ENCODE results near the gene HTR1D.
"Not testable (repeated sequence)": the region's sequence is repeated elsewhere in the genome, so short reads cannot be mapped to it uniquely, and the experiment has no call there.

HTR1D gene

DNA sequence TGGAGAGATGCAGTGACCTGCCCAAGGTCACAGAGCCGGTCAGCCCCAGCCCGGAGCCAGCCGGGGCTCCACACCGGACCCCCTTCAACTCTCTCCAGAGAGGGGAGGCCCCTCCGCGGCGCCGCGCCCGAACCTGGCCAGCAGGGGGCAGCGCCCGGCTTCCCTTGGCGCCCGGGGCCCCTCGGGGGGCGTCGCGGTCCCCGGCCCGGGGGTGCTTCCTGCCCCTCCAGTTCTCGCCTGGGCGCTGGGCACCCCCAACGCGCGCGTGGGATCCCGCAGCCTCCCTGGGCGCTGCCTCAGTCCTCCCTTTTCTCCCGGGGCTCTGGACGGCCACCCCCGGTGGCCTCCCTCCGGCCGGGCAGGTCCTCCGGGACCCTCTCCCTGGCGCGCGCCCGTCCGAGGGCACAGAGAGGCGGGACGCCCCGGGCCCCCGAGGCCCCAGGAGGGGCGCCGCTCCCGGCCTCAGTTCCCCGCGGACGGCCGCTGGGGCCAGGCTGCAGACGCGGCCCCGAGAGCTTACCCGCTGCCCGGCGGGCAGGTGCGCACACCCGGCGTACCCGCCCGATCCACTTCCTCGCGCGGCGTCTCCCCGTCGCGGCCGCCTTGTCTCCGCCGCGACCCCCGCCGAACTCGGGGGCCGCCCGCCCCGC lies 406 bp downstream of the HTR1D start:
- DNase-seq: peak; percentile 5

DNA sequence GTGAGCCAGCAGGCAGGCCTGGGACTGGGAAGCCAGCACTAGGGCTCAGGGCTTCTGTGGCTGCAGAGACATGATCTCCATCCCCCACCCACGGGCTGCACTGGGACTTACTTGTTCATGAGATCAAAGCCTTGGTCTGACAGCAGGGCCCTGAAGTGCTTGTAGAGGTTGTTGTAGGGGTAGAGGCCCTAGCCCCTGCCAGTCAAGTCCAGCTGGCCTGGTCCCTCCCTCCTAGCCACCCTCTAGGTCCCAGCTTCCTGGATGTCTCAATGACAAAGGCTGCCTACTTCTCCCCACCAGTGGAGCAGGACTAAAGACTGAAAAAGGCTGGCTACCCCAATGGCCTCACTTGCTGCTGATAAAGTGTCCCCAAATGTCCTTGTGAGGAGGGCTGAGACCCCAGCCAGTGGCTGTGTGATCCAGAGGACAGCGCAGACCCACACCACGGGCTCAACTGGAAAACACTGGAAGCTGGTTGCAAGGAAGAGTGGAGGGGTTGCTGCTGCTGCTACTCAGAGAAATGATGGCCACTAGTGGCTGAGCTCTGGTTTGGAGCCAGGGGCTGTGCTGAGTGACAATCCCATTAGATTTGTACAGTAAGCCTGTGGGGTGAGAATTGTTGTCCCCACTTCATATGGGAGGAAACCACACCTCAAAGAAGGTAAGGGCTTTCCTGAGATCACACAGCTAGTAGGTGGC lies 1.4 kb downstream of the HTR1D start:
- DNase-seq: no peak

DNA sequence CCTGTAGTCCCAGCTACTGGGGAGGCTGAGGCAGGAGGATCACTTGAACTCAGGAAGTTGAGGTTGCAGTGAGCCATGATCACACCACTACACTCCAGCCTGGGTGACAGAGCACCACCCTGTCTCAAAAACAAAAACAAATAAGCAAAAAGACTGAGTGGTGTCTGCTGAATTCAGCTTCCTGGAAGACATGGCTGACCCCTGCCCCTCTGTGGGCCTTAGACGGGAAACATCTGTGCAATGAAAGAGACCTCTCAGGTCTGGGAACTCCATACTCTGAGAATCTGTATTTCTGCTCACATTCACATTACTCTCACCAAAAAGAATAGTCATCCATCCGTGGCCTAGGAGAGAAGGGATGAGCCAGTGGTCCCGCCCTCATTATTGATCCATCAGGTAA lies 2.0 kb downstream of the HTR1D start:
- DNase-seq: no peak

DNA sequence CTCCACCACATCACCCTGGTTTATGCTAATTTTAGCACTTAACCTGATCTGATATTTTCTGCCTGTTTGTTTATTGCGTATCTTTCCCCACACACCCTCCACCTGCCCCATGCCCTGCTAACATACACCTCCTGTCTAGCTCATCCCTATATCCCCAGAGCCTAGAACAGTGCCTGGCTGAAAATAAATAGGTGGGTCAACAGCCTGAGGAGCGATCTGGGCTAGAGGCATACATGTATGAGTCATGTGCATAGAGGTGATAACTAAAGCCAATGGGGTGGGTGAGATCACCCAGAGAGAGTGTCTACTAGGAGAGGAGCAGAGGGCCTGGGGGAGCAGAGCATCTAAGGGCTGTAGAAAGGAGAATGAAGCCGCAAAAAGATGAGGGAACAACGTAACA lies 2.7 kb downstream of the HTR1D start:
- no peak for DNase-seq

DNA sequence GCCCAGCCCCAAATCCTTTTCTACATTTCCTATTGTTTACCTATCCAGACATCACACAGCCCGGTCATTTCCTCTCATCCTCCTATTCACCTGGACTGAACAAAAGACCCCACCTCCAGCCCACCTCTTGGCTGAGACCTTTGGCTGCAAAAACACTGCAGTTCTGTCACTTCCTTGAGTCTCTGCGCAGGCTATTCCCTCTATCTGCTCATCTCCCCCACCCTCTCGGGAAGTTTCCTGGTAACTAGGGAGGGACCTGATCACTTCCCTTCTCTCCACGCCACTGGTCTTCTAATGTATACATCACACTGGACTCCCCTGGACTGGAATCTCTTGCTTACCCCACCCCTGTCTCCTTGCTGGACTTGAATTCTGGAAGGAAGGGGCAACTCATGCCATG lies 5.3 kb downstream of the HTR1D start:
- DNase-seq: no peak

DNA sequence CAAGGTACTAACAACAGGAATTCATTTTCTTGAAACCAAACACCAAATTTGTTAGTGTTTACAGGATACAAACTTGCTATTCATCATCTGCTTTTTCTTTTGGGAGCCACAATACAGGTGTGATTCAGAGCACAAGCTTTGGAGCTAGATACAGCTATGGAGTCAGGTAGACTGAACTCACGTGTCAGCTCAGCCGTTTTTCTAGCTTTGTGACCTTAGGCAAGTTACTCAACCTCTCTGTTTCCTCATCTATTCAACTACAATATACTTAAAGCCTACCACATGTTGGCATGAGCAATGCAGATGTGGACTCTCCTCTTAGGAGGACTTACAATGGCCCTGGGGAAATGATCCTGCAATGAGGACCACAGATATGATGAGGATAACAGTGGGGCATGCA lies 6.3 kb downstream of the HTR1D start:
- DNase-seq: no peak

DNA sequence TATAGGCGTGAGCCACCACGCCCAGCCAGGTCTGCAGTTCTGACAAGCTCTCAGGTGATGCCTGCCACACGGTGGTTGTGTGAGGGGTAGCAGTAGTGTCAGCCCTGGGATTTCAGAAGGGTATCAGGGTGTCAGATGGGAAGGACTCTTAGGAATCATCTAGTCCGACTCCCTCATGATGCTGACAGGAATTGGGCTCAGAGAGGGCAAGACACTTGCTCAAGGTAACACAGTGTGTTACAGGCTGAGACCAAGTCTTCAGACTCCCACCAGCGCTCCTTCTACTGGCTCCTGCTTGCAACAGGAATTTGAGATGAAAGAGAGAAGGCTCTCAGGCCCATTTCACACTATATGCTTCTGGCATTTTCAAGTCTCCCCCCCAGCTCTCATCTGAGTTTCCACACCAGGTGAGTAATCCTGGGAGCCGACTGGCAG lies 6.9 kb downstream of the HTR1D start:
- DNase-seq: no peak

DNA sequence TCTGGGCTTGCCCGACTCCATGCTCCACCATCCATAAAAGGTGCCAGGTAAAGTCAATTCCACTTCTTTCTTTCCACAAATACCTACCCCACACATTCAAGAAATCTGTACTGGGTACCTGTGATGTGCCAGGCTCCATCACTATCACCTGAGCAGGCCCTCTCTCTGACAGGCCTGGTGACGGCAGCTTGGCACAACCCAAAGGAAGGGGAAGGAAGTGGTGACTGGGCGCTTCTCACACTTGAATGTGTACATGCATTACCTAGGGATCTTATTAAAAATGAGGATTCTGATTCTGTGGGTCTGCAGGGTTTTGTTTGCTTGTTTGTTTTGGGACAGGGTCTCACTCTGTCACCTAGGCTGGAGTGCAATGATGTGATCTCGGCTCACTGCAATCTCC lies 7.5 kb downstream of the HTR1D start:
- no peak for DNase-seq

DNA sequence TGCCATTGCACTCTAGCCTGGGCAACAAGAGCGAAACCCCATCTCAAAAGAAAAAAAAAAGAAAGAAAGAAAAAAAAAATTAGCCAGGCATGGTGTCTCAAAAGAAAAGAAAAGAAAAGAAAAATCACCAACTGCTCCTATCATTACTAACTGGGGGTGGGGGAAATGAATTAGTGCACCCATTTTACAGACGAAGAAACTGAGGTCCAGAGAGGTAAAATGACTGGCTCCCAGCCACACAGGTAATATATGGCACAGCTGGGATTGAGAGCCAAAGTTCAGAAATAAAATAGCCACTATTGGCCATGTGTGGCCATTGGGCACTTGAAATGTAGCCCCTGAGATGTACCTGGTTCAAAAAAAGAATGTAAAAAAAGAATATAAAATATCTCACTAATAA lies 8.8 kb downstream of the HTR1D start:
- DNase-seq: no peak

DNA sequence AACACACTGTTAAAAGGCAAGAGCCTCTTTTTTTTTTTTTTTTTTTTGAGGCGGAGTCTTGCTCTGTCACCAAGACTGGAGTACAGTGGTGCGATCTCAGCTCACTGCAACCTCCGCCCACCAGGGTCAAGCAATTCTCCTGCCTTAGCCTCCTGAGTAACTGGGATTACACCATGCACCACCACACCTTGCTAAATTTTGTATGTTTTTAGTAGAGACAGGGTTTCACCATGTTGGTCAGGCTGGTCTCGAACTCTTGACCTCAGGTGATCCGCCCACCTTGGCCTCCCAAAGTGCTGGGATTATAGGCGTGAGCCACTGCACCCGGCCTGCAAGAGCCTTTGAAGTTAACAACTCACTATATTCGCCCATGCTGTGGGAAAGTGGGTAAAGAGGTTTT lies 9.6 kb downstream of the HTR1D start:
- not testable (repeated sequence) for DNase-seq

DNA sequence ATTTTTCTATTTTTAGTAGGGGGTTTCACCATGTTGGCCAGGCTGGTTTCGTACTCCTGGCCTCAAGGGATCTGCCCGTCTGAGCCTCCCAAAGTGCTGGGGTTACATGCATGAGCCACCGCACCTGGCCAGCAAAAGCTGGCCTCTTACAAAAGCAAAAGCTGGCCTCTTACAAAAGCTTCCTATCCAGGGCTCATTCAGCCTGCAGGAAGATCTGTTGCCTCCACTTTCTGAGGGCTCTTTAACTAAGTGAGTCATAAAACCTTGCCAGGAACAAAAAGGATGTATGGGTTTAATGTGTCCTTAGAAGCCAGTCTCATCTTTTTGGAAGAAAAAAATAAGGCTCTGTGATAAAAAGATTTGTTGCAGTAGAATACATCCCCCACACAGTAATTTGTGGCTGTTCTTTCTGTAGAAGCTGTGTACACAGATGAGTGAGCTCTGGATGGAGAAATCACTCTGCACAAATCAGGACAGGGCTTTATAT lies 15.0 kb downstream of the HTR1D start:
- DNase-seq: no peak

DNA sequence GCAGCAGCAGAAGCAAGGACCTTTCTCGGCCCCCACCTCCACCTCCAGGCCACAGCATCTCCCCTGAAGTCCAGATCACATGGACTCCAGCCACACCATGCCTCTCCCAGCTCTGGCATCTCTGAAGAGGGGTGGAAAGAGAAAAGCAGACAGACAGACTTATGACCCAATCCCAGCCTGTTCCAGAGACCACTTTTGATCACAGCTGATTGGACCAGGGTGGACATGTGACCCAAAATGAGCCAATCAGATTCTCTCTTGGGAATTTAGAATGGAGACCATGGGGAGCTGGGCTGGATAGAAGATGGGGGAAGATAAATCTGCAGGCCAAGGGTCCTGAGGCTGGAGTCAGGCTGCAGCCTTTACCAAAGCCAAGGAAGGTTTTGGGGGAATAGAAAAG lies 16.4 kb downstream of the HTR1D start:
- DNase-seq: no peak

DNA sequence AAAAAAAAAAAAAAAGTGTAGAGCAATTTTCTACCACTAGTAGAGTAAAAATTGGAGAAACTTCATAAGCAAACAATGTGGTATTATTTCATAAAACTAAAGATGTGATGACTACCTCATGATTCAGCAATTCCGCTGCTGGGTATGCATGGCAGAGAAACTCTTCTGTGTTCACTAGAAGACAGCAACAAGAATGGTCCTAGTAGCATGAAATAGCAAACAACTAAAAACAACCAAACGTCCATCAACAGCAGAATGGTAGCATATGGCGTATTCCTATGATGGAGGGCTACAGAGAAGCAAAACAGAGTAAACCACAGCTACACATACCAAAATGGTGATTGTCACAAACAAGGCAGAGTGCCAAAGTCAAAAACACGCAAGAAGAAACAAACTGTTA lies 18.9 kb downstream of the HTR1D start:
- no peak for DNase-seq

DNA sequence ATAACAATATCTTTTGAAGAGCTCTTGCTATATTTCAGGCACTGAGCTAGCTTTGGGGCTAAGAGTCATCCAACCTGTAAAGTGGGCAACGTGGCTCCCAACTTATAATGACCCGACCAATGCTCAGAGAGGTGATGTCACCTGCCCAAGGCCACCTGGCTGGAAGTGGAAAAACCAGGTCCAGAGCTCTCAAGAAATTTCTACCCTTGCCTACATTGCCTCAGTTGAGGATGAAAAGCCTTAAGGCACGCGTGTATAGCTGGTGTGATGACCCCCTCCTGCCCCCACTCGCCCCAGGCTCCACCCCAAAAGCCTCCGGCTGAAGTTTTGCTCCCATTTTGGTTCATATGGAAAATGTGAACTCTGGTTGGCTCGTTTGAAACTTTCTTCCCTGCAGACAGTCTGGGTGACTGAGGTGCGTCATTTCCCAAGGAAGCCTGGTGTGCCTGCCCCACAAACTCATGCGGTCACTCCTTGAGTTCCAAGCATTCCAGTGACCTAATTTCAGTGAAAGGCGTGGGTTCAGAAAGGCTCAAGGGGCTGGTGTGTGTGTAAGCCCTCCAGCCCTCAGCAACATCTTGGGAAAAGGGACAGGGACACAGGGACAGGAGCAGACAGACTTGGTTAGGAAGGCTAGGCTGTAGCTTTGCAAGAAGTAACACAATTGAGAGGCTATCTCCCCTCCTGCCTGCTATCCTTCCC lies 20.5 kb downstream of the HTR1D start:
- no peak for DNase-seq

DNA sequence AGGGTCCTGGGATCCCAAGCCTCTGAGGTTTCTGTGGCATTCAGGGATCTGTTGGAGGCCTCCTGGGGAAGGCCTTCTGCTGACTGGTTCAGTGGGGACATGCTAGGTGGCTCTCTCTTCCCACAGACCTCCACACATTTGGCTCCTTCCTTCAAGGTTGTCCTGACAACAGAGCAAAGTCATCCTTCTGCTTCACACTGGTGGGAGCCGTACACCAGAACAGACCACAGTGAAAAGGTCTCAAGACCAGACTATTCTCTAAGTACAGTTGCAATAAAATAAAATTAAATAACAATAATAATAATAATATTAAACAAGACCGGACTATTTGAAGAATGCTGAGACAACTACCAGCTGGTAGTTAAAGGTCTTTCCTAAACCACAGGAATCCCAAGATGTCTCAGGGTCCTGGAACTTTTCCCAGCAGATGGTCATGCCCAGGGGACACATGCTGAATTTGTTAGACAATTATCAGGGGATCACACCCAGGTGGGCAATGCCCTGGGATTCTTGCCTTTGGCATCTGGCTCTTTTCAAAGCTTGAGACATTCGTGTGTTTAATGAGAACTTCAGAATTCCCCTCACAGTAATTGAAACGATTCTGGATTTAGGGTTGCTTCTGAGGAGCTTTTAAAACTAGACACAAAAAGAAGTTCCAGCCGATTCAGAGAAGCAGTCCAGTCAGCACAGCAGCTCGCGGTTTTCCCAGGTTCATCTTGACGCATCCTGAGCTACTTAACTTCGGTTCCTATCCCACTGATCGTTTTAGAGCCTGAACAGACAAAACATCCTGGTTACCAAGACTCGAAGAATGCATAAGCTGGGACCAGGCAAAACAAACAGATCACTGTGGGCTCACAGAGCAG lies 22.9 kb downstream of the HTR1D start:
- no peak for DNase-seq

DNA sequence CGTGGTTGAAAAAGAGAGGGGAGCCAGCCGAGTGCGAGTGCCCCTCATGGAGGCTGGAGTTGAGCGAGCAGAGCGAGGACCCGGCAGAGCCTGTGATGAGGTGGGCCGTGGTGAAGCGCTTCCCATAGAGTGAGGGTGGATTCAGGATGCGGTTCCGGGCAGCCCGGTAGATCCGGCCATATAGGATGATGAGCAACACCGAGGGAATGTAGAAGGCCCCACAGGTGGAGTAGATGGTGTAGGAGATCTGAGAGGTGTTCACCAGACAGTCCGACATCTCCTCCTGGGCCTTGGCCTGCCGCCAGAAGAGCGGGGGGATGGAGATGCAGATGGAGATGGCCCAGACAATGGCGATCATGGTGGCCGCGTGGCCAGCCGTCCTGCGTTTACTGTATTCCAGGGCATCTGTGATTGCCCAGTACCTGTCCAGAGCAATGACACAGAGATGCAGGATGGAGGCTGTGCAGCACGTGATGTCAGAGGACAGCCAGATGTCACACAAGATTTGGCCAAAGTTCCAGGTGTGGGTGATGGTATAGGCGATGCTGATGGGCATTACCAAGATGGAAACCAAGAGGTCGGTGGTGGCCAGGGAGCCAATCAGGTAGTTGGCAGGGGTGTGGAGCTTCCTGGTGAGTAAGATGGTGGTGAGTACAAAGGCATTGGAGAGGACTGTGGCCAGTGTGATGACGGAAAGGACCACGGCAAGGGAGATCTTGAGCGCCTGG lies 23.7 kb downstream of the HTR1D start:
- no peak for DNase-seq

DNA sequence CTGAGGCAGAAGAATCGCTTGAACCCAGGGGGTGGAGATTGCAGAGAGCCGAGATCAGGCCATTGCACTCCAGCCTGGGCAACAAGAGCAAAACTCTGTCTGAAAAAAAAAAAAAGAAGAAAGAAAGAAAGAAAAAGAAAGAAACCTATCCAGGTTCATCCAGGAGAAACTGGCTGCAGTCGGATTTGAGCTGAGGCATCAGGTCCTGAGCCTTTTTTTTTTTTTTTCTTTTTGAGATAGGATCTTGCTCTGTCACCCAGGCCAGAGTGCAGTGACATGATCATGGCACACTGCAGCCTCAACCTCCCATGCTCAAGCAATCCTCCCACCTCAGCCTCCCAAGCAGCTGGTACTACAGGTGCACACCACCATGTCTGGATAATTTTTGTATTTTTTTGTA lies 26.1 kb downstream of the HTR1D start:
- DNase-seq: no peak

DNA sequence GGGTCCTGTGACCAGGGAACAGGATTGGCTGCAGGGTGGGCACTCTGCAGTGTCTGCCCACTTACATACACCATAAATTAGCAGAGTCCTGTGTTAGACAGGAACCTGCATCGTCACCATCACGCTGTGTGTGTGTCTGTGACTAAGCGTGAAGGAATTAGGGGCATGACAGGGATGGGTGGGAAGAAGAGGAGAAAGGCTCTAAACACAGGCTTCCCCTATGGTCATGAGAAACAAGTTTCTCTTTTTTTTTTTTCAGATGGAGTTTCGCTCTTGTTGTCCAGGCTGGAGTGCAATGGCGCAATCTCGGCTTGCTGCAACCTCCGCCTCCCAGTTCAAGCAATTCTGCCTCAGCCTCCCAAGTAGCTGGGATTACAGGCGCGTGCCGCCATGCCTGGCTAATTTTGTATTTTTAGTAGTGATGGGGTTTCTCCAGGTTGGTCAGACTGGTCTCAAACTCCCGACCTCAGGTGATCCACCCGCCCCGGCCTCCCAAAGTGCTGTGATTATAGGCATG lies 28.3 kb downstream of the HTR1D start:
- DNase-seq: not testable (repeated sequence)

DNA sequence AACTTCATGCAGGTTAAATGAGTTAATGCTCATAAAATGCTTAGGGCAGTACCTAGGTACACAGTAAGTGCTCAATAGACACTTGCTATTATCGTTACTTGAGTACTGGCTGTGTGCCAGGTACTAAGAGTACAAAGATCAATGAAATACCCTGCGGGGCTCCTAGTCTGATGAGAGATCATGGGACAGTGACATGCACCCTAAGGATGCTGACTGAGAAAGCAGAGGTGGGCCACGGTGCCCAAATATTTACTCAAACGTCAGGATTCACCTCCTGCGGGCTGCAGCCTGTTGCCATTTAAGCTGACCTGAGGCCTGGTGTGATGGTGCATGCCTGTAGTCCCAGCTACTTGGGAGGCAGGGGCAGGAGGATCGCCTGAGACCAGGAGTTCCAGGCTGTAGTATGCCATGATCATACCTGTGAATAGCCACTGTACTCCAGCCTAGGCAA lies 28.8 kb downstream of the HTR1D start:
- DNase-seq: no peak

DNA sequence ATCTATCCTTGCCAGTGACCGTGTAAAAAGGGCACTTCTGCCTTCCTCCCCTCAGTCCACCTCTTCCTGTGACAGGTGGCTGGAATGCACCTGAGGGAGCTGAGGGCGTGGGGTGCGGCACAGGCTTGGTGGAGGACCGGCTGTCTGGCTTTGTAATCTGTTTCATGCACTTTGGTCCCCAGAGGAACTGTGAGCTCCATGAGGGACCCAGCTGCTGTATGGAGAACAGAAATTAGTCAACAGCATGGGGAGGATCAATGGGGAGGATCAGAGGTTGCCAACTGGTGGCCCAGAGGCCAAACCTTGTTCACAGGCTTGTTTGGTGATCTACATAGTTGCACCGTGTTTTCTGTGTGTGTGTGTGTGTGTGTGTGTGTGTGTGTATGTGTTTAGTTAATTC lies 29.7 kb downstream of the HTR1D start:
- DNase-seq: no peak

DNA sequence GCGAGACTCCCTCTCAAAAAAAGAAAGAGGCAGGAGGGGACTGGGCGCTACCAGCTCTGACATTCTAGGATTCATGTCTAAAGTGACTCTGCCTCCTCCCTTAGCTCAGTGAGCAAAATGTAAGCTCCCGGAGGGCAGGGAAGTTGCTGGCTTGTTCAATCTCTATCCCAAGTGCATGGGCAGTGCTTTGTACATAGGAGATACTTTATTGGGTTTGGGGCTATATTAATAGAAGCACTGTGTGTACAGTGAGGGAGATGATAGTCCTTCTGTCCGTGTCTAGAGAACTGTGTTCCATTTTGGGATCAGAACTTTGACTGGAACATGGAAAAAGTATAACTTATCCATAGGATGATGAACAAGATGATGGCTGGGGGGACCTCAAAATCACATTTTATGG lies 31.9 kb downstream of the HTR1D start:
- DNase-seq: no peak

Data from CD4-positive, alpha-beta T cell treated with Interleukin-17A for 1 hour (primary cell).